ENCODE results near the gene ZCCHC24.
"Not testable (repeated sequence)": the region's sequence is repeated elsewhere in the genome, so short reads cannot be mapped to it uniquely, and the experiment has no call there.

Gene ZCCHC24

GRCh38 chr10:79472449-79472848 is 27.0 kb upstream of the ZCCHC24 start:
- no peak for DNase-seq

GRCh38 chr10:79471776-79472175 is 26.4 kb upstream of the ZCCHC24 start:
- DNase-seq: no peak

- no peak for DNase-seq
These were observed 24.7 kb upstream of the ZCCHC24 start for GRCh38 chr10:79470096-79470495.

- no peak for DNase-seq
These were observed 23.6 kb upstream of the ZCCHC24 start for GRCh38 chr10:79468841-79469585.

GRCh38 chr10:79468015-79468560 is 22.7 kb upstream of the ZCCHC24 start:
- no peak for DNase-seq

GRCh38 chr10:79465341-79465740 is 19.9 kb upstream of the ZCCHC24 start:
- no peak for DNase-seq

- no peak for DNase-seq
These were observed 18.4 kb upstream of the ZCCHC24 start for GRCh38 chr10:79463578-79464496.

- DNase-seq: no peak
These were observed 15.3 kb upstream of the ZCCHC24 start for GRCh38 chr10:79460687-79461086.

- no peak for DNase-seq
These were observed 13.8 kb upstream of the ZCCHC24 start for GRCh38 chr10:79459243-79459642.

GRCh38 chr10:79458483-79458882 is 13.1 kb upstream of the ZCCHC24 start:
- no peak for DNase-seq

GRCh38 chr10:79457256-79457785 is 11.9 kb upstream of the ZCCHC24 start:
- peak; percentile 39 for DNase-seq

- no peak for DNase-seq
These were observed 8.8 kb upstream of the ZCCHC24 start for GRCh38 chr10:79454259-79454658.

- no peak for DNase-seq
These were observed 8.0 kb upstream of the ZCCHC24 start for GRCh38 chr10:79453392-79453791.

GRCh38 chr10:79452174-79452611 is 6.8 kb upstream of the ZCCHC24 start:
- DNase-seq: no peak

- no peak for DNase-seq
These were observed 5.7 kb upstream of the ZCCHC24 start for GRCh38 chr10:79451046-79451699.

GRCh38 chr10:79449181-79450146 is 4.0 kb upstream of the ZCCHC24 start:
- no peak for DNase-seq

GRCh38 chr10:79448732-79449049 is 3.3 kb upstream of the ZCCHC24 start:
- no peak for DNase-seq

GRCh38 chr10:79447911-79448731 is 2.7 kb upstream of the ZCCHC24 start:
- no peak for DNase-seq

GRCh38 chr10:79447249-79447648 is 1.8 kb upstream of the ZCCHC24 start:
- DNase-seq: not testable (repeated sequence)

GRCh38 chr10:79446758-79447084 is 1.3 kb upstream of the ZCCHC24 start:
- DNase-seq: no peak
